Prostate gland (tissue), 2 donors: ENCODE results near the gene DPEP1. TPM values are rescaled to one million over a fixed set of nuclear protein-coding genes. Genes with fewer than 3 reads are reported as not detected.

Experiments
- DNase-seq: peaks from one replicate; pipeline ENCODE4 v3.0.0-alpha.2; 2019; ENCODE audit warnings: low spot score
- H3K27ac ChIP-seq, 2 donors: fragments of 200-600 bp; sonication (generic); 2 replicates each; pipeline ENCODE4 v1.5.1; 2017 to 2019
- H3K27me3 ChIP-seq: fragments of 200-600 bp; sonication (generic); replicated peaks from 2 replicates; pipeline ENCODE4 v1.5.1; 2019; ENCODE audit not compliant: insufficient read depth
- H3K36me3 ChIP-seq, 2 donors: fragments of 200-600 bp; sonication (generic); 1 replicate in 1 of 2; 2 replicates in 1 of 2; pipeline versions ENCODE4 v1.5.1 to v1.8.1; 2017 to 2019
- H3K4me1 ChIP-seq: fragments of 200-600 bp; sonication (generic); replicated peaks from 2 replicates; pipeline ENCODE4 v1.5.1; 2019
- H3K4me3 ChIP-seq, 2 donors: fragments of 200-600 bp; sonication (generic); 2 replicates each; pipeline ENCODE4 v1.5.1; 2017 to 2019
- H3K9me3 ChIP-seq: fragments of 200-600 bp; sonication (generic); 2 replicates; pipeline ENCODE4 v1.5.1; 2017
- POLR2A ChIP-seq: fragments of 450-650 bp; IDR thresholded peaks from one replicate; pipeline ENCODE4 v1.6.1; 2016; ENCODE audit warnings: antibody characterized with exemption, mild to moderate bottlenecking
- POLR2AphosphoS5 ChIP-seq: sonication (generic); formaldehyde crosslinking; IDR thresholded peaks from one replicate; pipeline ENCODE4 v1.6.1; 2017; ENCODE audit warnings: antibody characterized with exemption
- WGBS: methylation state at CpG from one replicate; pipeline ENCODE4 v1.1.5; 2018; 5-methylcytosine and 5-hydroxymethylcytosine counted together
- intact Hi-C: fragments of 100-400 bp; cut with DNase I; formaldehyde crosslinking; loops from one replicate; pipeline ENCODE4 v1.14.2; 2022
- total RNA-seq, 2 donors: library from RNA; depleted of rRNA; stranded (reverse); fragments of >200 nt; gene quantifications; one replicate each; pipeline ENCODE4 v1.1.0, GENCODE V29; 2016
- TF ChIP-seq, protein P1 (sequence below), 4 experiments: fragments of 200-600 bp in 2 of 4; fragments of 450-650 bp in 2 of 4; sonication (generic) in 2 of 4; IDR thresholded peaks; 1 replicate in 3 of 4; 2 replicates in 1 of 4; pipeline ENCODE4 v1.5.1; 2016 to 2019; ENCODE audit warnings: antibody characterized with exemption in 4 of 4, mild to moderate bottlenecking in 2 of 4, moderate library complexity in 2 of 4

DPEP1 gene
- total RNA-seq, 2 donors from 2014 or later: 274 TPM; not detected in 1

DNA sequence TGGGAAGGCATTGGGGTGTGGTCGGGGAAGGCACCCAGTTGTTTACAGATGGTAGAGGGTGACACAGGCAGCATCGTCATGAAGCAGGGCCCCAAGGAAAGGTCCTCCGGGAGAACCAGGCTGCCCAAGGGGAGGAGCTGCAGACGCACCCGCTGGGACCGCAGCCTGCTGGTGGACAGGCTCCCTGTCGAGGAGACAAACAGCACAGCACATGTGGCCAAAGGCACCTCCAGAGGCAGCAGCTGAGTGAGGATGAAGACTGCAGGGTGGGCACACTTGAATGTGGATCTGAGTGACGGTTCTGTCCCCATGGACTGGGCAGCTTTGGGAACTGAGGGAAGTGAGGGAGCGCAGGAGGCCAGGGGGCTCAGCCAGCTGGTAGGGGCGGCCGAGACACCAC is 31.7 kb downstream of the DPEP1 start:
- intact Hi-C loops: no loop called here
- no peak overlapping the region for H3K27ac ChIP-seq
- TF ChIP-seq POLR2AphosphoS5 (no peak), POLR2A (no peak)
- TF ChIP-seq, protein P1, sequence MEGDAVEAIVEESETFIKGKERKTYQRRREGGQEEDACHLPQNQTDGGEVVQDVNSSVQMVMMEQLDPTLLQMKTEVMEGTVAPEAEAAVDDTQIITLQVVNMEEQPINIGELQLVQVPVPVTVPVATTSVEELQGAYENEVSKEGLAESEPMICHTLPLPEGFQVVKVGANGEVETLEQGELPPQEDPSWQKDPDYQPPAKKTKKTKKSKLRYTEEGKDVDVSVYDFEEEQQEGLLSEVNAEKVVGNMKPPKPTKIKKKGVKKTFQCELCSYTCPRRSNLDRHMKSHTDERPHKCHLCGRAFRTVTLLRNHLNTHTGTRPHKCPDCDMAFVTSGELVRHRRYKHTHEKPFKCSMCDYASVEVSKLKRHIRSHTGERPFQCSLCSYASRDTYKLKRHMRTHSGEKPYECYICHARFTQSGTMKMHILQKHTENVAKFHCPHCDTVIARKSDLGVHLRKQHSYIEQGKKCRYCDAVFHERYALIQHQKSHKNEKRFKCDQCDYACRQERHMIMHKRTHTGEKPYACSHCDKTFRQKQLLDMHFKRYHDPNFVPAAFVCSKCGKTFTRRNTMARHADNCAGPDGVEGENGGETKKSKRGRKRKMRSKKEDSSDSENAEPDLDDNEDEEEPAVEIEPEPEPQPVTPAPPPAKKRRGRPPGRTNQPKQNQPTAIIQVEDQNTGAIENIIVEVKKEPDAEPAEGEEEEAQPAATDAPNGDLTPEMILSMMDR (IDR thresholded peaks at IDR 0.05): no peak
- no peaks in the 10 kb centered on the region for H3K4me1 ChIP-seq
- peaks cover 20 to 23% of the 10 kb centered on the region in 2 donors for H3K36me3 ChIP-seq
- no peaks in the 10 kb centered on the region for H3K9me3 ChIP-seq
- no peak for DNase-seq
- no peak overlapping the region for H3K4me3 ChIP-seq
- no peaks in the 10 kb centered on the region for H3K27me3 ChIP-seq
- WGBS: 77% methylated on average over 11 of the region's 11 CpGs

DNA sequence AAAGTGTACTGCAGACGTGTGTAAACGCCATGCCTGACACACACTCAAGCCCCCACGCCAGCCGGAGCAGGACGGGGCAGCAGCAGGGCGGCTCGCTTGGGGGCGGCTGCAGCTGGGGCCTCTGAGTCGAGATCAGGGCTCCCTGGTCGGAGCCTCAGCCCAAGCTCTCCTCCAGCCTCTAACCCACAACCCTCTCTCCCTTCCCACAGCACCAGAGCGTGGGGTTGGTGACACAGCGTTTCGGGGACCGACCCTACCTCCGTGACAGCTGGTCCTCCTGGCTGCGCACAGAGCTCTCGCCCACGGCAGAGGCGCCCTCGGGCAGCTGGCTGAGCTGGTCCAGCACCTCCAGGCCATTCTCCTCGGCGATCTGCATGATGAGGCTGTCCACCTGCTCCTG is 32.8 kb downstream of the DPEP1 start:
- intact Hi-C loops: no loop called here
- Histone ChIP-seq H3K27me3 (no peaks in the 10 kb centered on the region), H3K4me3 (no peak overlapping the region), H3K9me3 (no peaks in the 10 kb centered on the region), H3K27ac (no peak overlapping the region), H3K36me3 (peaks cover 20 to 23% of the 10 kb centered on the region in 2 donors), H3K4me1 (no peaks in the 10 kb centered on the region)
- TF ChIP-seq POLR2AphosphoS5 (no peak), POLR2A (no peak)
- TF ChIP-seq, protein P1 (IDR thresholded peaks at IDR 0.05): no peak
- 96% methylated on average over 15 of the region's 22 CpGs for WGBS
- no peak for DNase-seq

DNA sequence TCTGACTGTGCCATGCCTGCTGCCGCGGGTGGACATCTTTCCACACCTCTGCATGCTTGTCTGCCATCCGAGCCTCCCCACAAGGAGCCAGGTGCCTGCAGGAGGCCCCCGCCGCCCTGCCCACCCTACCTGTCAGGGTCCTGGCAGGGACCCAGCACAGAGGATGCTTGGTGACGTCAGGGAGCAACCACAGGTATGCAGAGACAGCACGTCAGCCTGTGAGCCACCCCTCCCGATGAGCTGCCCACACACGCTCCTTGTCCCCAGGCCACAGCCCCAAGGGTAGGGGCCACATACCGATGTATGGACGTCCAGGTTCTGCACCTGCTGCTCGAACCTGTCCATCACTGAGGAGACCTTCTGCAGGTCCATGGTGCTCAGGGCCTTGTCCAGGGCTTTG is 33.5 kb downstream of the DPEP1 start:
- Histone ChIP-seq H3K4me1 (no peaks in the 10 kb centered on the region), H3K27ac (no peak overlapping the region), H3K27me3 (no peaks in the 10 kb centered on the region), H3K36me3 (peaks cover 20 to 23% of the 10 kb centered on the region in 2 donors), H3K4me3 (no peak overlapping the region), H3K9me3 (no peaks in the 10 kb centered on the region)
- no peak for TF ChIP-seq POLR2A
- no peak for TF ChIP-seq POLR2AphosphoS5
- TF ChIP-seq, protein P1 (IDR thresholded peaks at IDR 0.05): no peak
- DNase-seq: no peak
- intact Hi-C loops: no loop called here
- 60% methylated on average over 8 of the region's 12 CpGs for whole genome bisulfite sequencing

DNA sequence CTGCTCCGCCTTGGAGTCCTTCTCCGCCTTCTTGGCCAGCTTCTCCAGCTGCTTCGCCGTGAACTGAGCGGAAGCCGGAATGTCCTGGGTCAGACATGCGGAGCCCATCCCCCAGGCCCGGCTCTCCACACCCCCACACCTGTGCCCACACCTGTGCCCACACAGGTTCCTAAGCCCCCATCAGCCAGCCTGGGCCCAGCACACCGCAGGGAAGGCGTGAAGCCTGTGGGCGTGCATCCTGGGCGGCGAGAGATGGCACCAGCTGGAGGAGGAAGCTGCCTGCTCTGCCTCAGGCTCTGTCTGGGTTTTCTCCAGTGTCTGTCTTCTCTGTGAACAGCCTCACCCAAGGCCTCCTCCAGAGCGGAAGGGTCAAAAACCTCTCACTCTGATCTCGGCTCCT is 38.1 kb downstream of the DPEP1 start:
- Histone ChIP-seq H3K36me3 (peaks cover 2 to 6% of the 10 kb centered on the region in 2 donors), H3K27ac (no peak overlapping the region), H3K9me3 (no peaks in the 10 kb centered on the region), H3K4me1 (peaks cover 4% of the 10 kb centered on the region), H3K4me3 (no peak overlapping the region), H3K27me3 (no peaks in the 10 kb centered on the region)
- intact Hi-C loops: no loop called here
- TF ChIP-seq, protein P1 (IDR thresholded peaks at IDR 0.05): no peak
- no peak for TF ChIP-seq POLR2A
- no peak for TF ChIP-seq POLR2AphosphoS5
- 89% methylated on average over 15 of the region's 15 CpGs for WGBS
- DNase-seq: no peak

DNA sequence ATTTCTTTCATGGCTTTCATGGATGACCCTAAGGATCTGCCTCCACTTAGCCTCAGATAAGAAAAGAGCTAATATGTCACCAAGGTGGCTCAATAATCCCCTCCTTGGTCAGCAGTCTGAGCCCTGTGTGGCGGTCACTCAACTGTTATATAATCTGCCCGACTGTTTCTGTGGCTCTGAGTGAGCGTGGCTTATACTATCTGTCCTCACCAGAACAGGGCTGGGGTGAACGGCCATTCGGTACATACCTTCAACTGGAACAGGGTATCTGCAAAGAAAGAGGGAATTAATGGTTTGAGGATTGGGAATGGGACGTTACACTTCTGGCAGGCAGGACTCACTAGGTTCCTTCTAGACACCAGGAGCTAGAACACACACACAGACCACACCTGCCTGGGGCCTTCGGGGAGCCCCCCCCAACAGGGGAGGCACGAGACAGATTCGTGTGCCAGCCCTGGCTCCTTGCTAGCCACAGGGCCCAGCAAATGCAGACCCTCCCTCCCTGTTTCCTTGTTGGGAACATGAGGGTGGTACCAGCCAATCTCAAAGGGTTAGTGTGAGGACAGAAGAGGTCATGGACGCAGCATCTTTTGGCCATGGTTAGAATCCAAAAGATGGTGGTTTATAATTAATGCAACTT is 40.3 kb downstream of the DPEP1 start:
- no peaks in the 10 kb centered on the region for H3K27me3 ChIP-seq
- no peak overlapping the region for H3K4me3 ChIP-seq
- 90% methylated on average over 10 of the region's 10 CpGs for WGBS
- no peaks in the 10 kb centered on the region for H3K36me3 ChIP-seq
- no peak overlapping the region for H3K27ac ChIP-seq
- no peak for DNase-seq
- H3K4me1 ChIP-seq: peaks cover 10% of the 10 kb centered on the region
- TF ChIP-seq POLR2AphosphoS5 (no peak), POLR2A (no peak)
- TF ChIP-seq, protein P1 (IDR thresholded peaks at IDR 0.05): no peak
- intact Hi-C loops: no loop called here
- H3K9me3 ChIP-seq: no peaks in the 10 kb centered on the region
